ENCODE results near the gene CCDC172.

CCDC172 gene, protein sequence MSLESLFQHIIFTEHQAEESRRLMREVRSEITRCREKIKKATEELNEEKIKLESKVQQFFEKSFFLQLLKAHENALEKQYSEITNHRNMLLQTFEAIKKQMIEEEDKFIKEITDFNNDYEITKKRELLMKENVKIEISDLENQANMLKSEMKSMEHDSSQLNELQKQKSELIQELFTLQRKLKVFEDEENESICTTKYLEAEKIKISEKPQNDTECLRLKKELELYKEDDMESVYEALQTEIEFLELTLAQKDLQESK

GRCh38 chr10:116324227-116324950, at the start of gene CCDC172:
TSS of gene CCDC172 (plus strand) at chr10:116324448. CDS start at chr10:116325012, 564 bp downstream.
- DNase-seq (ENCODE audit: low read depth in 2 of 2), result no peak

DNA sequence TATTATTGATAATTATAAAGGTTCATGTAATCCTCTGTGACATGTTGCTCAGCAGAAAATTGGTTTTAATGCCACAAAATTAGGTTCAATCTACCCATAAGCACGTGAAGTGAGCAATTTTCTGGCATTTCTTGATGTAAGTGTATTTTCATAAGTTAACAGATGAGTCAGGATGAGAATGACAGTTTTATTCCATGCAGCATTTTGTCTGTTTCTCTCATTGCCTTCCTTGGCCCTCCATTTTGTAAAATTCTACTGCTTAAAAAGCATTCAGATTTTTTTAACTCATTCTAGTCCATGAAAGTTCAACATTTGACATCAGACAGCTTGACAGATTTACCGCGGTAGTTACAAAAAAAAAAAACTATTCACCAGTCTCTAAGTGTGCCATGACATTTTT, 47.3 kb upstream of the CCDC172 start:
- DNase-seq (ENCODE audit: low read depth in 2 of 2), result no peak

DNA sequence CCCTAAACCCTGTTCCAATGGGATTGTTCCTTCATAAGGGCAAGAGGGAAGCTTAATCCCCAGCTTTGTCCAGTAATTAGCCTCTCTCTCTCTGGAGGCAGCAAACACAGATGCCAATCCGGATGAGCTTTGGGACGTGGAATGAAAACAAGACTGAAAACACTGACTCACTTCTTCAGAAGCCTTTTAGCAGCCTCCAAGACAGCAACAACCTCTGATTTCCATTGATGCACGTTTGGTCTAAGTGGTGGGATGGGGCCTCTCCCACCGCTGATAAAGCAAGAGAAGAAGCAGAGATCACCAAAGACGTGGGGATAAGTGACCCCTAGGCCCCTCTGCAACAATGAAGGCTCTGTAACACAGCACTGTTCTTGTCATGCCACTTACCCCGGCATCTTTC, 45.4 kb upstream of the CCDC172 start:
- no peak for DNase-seq (ENCODE audit: low read depth in 2 of 2)

DNA sequence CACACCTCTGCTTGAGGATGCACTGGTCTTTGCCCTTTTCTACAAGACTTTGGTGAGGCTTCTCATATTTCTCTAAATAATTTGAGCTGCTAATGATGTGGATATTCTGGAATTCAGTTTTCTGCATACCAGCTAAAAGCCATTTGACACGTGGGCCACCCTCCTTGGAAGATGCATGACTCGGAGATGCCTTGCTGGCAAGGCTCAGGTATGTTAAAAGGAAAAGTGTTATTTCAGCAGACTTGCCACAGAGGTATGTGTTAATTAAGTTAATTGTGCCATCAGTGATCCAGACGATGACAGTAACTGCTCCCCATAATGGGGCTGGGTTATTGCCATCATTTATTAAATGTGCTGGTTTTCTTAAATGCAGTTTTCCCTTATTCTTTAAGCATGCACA, 42.5 kb upstream of the CCDC172 start:
- DNase-seq (ENCODE audit: low read depth in 2 of 2), result no peak

GRCh38 chr10:116286626-116287200, 37.5 kb upstream of the CCDC172 start:
- no peak for DNase-seq (ENCODE audit: low read depth in 2 of 2)

- no peak for DNase-seq (ENCODE audit: low read depth in 2 of 2)
Measured at GRCh38 chr10:116287906-116288501, 36.2 kb upstream of the CCDC172 start.

DNA sequence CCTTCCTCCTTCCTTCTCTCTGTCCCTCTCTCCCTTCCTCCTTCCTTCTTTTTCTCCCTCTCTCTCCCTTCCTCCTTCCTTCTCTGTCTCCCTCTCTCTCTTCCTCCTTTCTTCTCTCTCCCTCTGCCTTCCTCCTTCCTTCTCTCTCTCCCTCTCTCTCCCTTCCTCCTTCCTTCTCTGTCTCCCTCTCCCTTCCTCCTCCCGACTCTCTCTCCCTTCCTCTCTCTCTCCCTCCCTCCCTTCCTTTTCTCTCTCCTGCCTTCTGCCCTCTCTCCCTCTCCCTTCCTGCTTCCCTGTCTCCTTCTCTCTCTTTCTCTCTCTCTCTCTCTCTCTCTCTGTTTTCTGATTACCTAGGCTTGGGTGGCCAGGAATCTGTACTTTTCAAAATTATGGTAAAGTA, 34.6 kb upstream of the CCDC172 start:
- DNase-seq (ENCODE audit: low read depth in 2 of 2), result no peak

- DNase-seq (ENCODE audit: low read depth in 2 of 2), result no peak
Measured at GRCh38 chr10:116292493-116292892, 31.8 kb upstream of the CCDC172 start.

GRCh38 chr10:116296291-116296721, 27.9 kb upstream of the CCDC172 start:
- DNase-seq (ENCODE audit: low read depth in 2 of 2), result no peak

GRCh38 chr10:116298586-116298985, 25.7 kb upstream of the CCDC172 start:
- DNase-seq (ENCODE audit: low read depth in 2 of 2), result no peak

- no peak for DNase-seq (ENCODE audit: low read depth in 2 of 2)
Measured at GRCh38 chr10:116300542-116300941, 23.7 kb upstream of the CCDC172 start.

DNA sequence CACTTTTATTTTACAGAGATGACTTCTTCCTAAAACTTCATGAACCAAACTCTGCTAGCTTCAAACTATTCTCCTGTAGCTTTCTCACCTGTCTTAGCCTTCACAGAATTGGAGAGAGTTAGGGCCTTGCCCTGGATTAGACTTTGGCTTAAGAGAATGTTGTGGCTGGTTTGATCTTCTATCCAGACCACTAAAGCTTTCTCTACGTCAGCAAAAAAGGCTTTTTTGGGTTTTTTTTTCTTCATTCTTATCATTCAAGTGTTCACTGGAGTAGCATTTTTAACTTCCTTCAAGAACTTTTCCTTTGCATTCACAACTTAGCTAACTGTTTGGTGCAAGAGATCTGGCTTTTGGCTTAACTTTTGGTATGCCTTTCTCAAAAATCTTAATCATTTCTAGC, 19.3 kb upstream of the CCDC172 start:
- no peak for DNase-seq (ENCODE audit: low read depth in 2 of 2)

DNA sequence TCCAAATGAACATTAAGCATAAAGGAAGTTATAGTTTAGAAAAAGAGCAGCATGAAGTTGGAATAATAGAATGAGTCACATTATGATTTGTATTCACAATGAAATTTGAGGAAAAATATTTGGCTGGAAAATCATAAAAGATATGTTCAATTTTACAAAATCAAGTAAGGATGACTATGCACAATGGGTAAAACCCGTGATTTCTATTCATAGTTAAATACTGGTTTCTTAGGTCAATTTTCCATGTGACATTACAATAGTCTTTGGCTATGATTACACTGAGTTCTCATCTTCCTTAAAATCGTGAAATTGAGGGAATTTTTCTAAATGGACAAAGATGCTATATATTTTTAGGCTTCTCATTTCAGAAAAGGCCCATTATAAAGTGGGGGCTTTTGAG, 17.4 kb upstream of the CCDC172 start:
- DNase-seq (ENCODE audit: low read depth in 2 of 2), result no peak

GRCh38 chr10:116307455-116307854, 16.8 kb upstream of the CCDC172 start:
- no peak for DNase-seq (ENCODE audit: low read depth in 2 of 2)

GRCh38 chr10:116311016-116311415, 13.2 kb upstream of the CCDC172 start:
- DNase-seq (ENCODE audit: low read depth in 2 of 2), result no peak

GRCh38 chr10:116311706-116312490, 12.3 kb upstream of the CCDC172 start:
- no peak for DNase-seq (ENCODE audit: low read depth in 2 of 2)

- DNase-seq (ENCODE audit: low read depth in 2 of 2), result no peak
Measured at GRCh38 chr10:116312548-116312947, 11.7 kb upstream of the CCDC172 start.

- DNase-seq (ENCODE audit: low read depth in 2 of 2), result no peak
Measured at GRCh38 chr10:116316503-116316902, 7.7 kb upstream of the CCDC172 start.

GRCh38 chr10:116324951-116325635, 845 bp downstream of the CCDC172 start:
- DNase-seq (ENCODE audit: low read depth in 2 of 2), result no peak

GRCh38 chr10:116325987-116326386, 1.7 kb downstream of the CCDC172 start:
- DNase-seq (ENCODE audit: low read depth in 2 of 2), result no peak

GRCh38 chr10:116329153-116329552, 4.9 kb downstream of the CCDC172 start:
- no peak for DNase-seq (ENCODE audit: low read depth in 2 of 2)

All from activated CD4-positive, alpha-beta T cell treated with anti-CD3 and anti-CD28 coated beads for 24 hours (primary cell).